Ectodermal cell (in vitro differentiated cells): ENCODE results near the gene SLF2.

Experiments used
- H3K27ac ChIP-seq: 2 replicates; pipeline ENCODE4 v1.7.0; 2013; ENCODE audit warnings: mild to moderate bottlenecking, low read depth, low read length; ENCODE audit not compliant: insufficient read depth, poor library complexity, severe bottlenecking
- H3K27me3 ChIP-seq: 2 replicates; pipeline ENCODE4 v1.7.0; 2013; ENCODE audit warnings: mild to moderate bottlenecking, low read length; ENCODE audit not compliant: insufficient read depth, control insufficient read depth, poor library complexity, severe bottlenecking
- H3K36me3 ChIP-seq: one replicate; pipeline ENCODE4 v1.7.0; 2013; ENCODE audit warnings: low read length; ENCODE audit not compliant: control insufficient read depth, insufficient read depth
- H3K4me1 ChIP-seq: one replicate; pipeline ENCODE4 v1.7.0; 2013; ENCODE audit warnings: low read length; ENCODE audit not compliant: control insufficient read depth, insufficient read depth
- H3K4me3 ChIP-seq: 2 replicates; pipeline ENCODE4 v1.7.0; 2013; ENCODE audit warnings: low read depth, low read length, control low read depth; ENCODE audit not compliant: insufficient read depth
- H3K9me3 ChIP-seq: 2 replicates; pipeline ENCODE4 v1.7.0; 2013; ENCODE audit warnings: mild to moderate bottlenecking, low read length, moderate library complexity; ENCODE audit not compliant: control insufficient read depth
- WGBS, 2 experiments: methylation state at CpG; one replicate each; pipeline ENCODE4 v1.1.7; 2013; ENCODE audit warnings: missing lambda C conversion rate in 2 of 2; 5-methylcytosine and 5-hydroxymethylcytosine counted together

SLF2 gene

GRCh38 chr10:100948916-100949315 is 36.2 kb downstream of the SLF2 start:
- H3K4me1 ChIP-seq, result no peaks in the 10 kb centered on the region
- no peak overlapping the region for H3K4me3 ChIP-seq
- H3K27ac ChIP-seq, result no peak overlapping the region
- peaks cover 37% of the 10 kb centered on the region for H3K36me3 ChIP-seq
- no peaks in the 10 kb centered on the region for H3K27me3 ChIP-seq
- H3K9me3 ChIP-seq, result no peaks in the 10 kb centered on the region
- WGBS, 2 experiments, result 98 to 99% methylated on average over 3 of the region's 3 CpGs

- no peak overlapping the region for H3K27ac ChIP-seq
- H3K4me3 ChIP-seq, result no peak overlapping the region
- no peaks in the 10 kb centered on the region for H3K27me3 ChIP-seq
- no peaks in the 10 kb centered on the region for H3K4me1 ChIP-seq
- H3K36me3 ChIP-seq, result peaks cover 9% of the 10 kb centered on the region
- no peaks in the 10 kb centered on the region for H3K9me3 ChIP-seq
Measured at GRCh38 chr10:100960251-100960650, 47.5 kb downstream of the SLF2 start.

GRCh38 chr10:100962351-100963080 is 49.8 kb downstream of the SLF2 start:
- Histone ChIP-seq H3K4me3 (no peak overlapping the region), H3K27me3 (no peaks in the 10 kb centered on the region), H3K9me3 (no peaks in the 10 kb centered on the region), H3K4me1 (no peaks in the 10 kb centered on the region), H3K36me3 (peaks cover 9% of the 10 kb centered on the region), H3K27ac (no peak overlapping the region)
- 88 to 96% methylated on average over 3 to 4 of the region's 4 CpGs for WGBS, 2 experiments

- Histone ChIP-seq H3K36me3 (peaks cover 9% of the 10 kb centered on the region), H3K4me3 (no peak overlapping the region), H3K27ac (no peak overlapping the region), H3K9me3 (no peaks in the 10 kb centered on the region), H3K4me1 (no peaks in the 10 kb centered on the region), H3K27me3 (peaks cover 5% of the 10 kb centered on the region)
- WGBS, 2 experiments, result 97 to 100% methylated on average over 1 of the region's 1 CpG
Measured at GRCh38 chr10:100963826-100964225, 51.1 kb downstream of the SLF2 start.

GRCh38 chr10:100965820-100966219 is 53.1 kb downstream of the SLF2 start:
- 71 to 77% methylated on average over 5 of the region's 5 CpGs for WGBS, 2 experiments
- H3K36me3 ChIP-seq, result peaks cover 9% of the 10 kb centered on the region
- no peaks in the 10 kb centered on the region for H3K4me1 ChIP-seq
- H3K9me3 ChIP-seq, result no peaks in the 10 kb centered on the region
- H3K4me3 ChIP-seq, result no peak overlapping the region
- H3K27ac ChIP-seq, result no peak overlapping the region
- H3K27me3 ChIP-seq, result peaks cover 16% of the 10 kb centered on the region

GRCh38 chr10:100966887-100967286 is 54.1 kb downstream of the SLF2 start:
- Histone ChIP-seq H3K9me3 (no peaks in the 10 kb centered on the region), H3K4me1 (peaks cover 8% of the 10 kb centered on the region), H3K4me3 (no peak overlapping the region), H3K27ac (no peak overlapping the region), H3K27me3 (peaks cover 16% of the 10 kb centered on the region), H3K36me3 (peaks cover 8% of the 10 kb centered on the region)
- WGBS, 2 experiments, result 90 to 95% methylated on average over 2 of the region's 2 CpGs

- no peak overlapping the region for H3K27ac ChIP-seq
- H3K4me1 ChIP-seq, result peaks cover 12% of the 10 kb centered on the region
- H3K36me3 ChIP-seq, result peaks cover 4% of the 10 kb centered on the region
- 90 to 91% methylated on average over 2 of the region's 2 CpGs for WGBS, 2 experiments
- no peaks in the 10 kb centered on the region for H3K9me3 ChIP-seq
- H3K4me3 ChIP-seq, result no peak overlapping the region
- H3K27me3 ChIP-seq, result peaks cover 16% of the 10 kb centered on the region
Measured at GRCh38 chr10:100967332-100967731, 54.6 kb downstream of the SLF2 start.

- WGBS, 2 experiments, result 93% methylated on average over 1 to 2 of the region's 2 CpGs
- H3K9me3 ChIP-seq, result no peaks in the 10 kb centered on the region
- H3K36me3 ChIP-seq, result no peaks in the 10 kb centered on the region
- no peak overlapping the region for H3K4me3 ChIP-seq
- H3K27me3 ChIP-seq, result peaks cover 16% of the 10 kb centered on the region
- H3K4me1 ChIP-seq, result peaks cover 14% of the 10 kb centered on the region
- no peak overlapping the region for H3K27ac ChIP-seq
Measured at GRCh38 chr10:100968062-100968736, 55.4 kb downstream of the SLF2 start.

GRCh38 chr10:100968863-100969186 is 56.1 kb downstream of the SLF2 start:
- WGBS, 2 experiments, result 23 to 25% methylated on average over 9 of the region's 9 CpGs
- Histone ChIP-seq H3K9me3 (no peaks in the 10 kb centered on the region), H3K4me1 (peaks cover 14% of the 10 kb centered on the region), H3K36me3 (no peaks in the 10 kb centered on the region), H3K27ac (no peak overlapping the region), H3K4me3 (peak overlapping the region; percentile 62), H3K27me3 (peaks cover 16% of the 10 kb centered on the region)

- Histone ChIP-seq H3K27me3 (peaks cover 16% of the 10 kb centered on the region), H3K4me3 (peak within 1 kb of the TSS; percentile 62), H3K36me3 (no peaks in the 10 kb centered on the region), H3K27ac (no peak within 1 kb of the TSS), H3K9me3 (no peaks in the 10 kb centered on the region), H3K4me1 (peaks cover 14% of the 10 kb centered on the region)
- WGBS, 2 experiments, result 1 to 2% methylated on average over 64 to 69 of the region's 70 CpGs
Measured at GRCh38 chr10:100969187-100970075, 56.7 kb downstream of the SLF2 start, which contains the start of gene SEMA4G. Gene SEMA4G, plus strand, starts transcription at chr10:100969504. Its CDS starts 3,409 bp downstream, at chr10:100972913.
